NCI-H1436 treated with DMSO at 0.1 percent for 48 hours (cell line): ENCODE data around the gene CD300H.

Source experiments
- DNase-seq: peaks from one replicate; lab custom pipeline; 2025; lab: John Stamatoyannopoulos, UW

The CD300H gene

GRCh38 chr17:74567397-74567796 is at the start of gene CD300H:
Gene CD300H, minus strand, starts transcription at chr17:74567509.
- no peak for DNase-seq

GRCh38 chr17:74616696-74617095 is 49.4 kb upstream of the CD300H start:
- DNase-seq, result no peak

DNA sequence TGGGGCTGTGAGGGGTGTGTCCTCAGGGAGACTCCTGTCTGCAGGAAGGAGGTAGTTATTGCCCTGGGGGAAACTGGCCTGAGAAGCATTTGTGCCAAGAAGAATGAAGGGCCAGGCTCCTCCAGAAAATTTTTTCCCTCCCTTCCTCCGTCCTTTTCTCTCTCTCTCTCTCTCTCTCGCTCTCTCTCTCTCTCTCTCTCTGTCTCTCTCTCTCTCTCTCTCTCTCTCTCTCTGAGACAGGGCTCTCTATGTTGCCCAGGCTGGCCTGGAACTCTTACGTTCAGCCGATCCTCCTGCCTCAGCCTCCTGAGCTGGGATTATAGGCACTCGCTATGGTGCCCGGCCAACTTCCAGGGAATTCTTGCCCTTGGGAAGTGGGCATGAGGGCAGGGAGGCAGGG is 44.7 kb upstream of the CD300H start:
- DNase-seq, result no peak

DNA sequence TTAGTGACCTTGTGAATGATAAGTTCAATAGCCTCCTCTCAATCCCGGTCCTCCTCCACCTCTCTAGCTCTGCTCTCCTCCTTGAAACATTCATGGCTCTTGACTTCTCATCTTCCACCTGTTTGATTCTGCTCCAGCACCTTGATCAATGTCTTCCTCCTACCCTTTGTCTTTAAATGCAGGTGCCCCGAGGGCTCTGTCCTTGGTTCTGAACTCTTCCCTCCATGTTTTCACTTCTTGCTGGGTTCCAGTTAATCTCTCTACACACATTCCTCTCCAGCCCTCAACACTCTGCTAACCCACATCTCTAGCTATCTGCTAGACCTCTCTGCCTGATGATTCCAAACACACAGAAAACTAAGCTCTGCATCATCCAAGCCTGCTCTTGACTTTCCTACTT is 42.8 kb upstream of the CD300H start:
- no peak for DNase-seq

- DNase-seq, result no peak
These were observed 41.2 kb upstream of the CD300H start for GRCh38 chr17:74608511-74608910.

- no peak for DNase-seq
These were observed 39.9 kb upstream of the CD300H start for GRCh38 chr17:74607221-74607620.

DNA sequence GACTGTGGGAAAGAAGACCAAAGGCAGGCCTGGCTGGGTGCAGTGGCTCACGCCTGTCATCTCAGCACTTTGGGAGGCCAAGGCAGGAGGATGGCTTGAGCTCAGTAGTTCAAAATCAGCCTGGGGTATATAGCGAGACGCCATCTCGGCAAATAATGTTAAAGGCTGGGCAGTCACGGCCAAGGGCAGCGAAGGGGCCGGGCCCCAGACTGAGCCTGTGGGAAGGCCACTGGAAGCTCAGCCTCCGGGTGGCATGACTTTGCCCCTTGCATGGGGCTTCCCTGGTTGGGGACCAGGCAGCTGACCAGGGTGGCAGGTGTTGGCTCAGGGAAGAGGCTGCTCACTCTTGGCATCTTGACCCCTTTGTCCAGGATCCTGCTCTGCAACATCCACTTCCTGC is 38.7 kb upstream of the CD300H start:
- DNase-seq, result no peak

- DNase-seq, result no peak
These were observed 38.1 kb upstream of the CD300H start for GRCh38 chr17:74605361-74605760.

- DNase-seq, result no peak
These were observed 37.5 kb upstream of the CD300H start for GRCh38 chr17:74604761-74605160.

- DNase-seq, result no peak
These were observed 36.9 kb upstream of the CD300H start for GRCh38 chr17:74604200-74604599.

DNA sequence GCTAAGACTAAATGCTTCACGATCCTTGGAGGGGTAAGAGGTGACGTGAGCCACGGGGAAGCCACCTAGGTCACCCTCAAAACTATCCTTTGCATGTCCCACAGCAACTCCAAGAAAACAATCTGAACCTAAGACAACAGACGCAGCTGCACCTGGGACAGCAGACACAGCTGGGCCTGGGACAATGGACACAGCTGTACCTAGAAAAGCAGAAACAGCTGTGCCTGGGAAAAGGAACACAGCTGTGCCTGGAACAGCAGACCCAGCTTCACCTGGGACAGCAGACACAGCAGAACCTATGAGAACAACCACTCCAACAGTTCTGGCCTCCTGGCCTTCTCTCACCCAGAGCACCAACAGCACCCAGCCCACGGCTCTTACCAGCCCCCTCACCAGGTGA is 36.4 kb upstream of the CD300H start:
- DNase-seq, result no peak

DNA sequence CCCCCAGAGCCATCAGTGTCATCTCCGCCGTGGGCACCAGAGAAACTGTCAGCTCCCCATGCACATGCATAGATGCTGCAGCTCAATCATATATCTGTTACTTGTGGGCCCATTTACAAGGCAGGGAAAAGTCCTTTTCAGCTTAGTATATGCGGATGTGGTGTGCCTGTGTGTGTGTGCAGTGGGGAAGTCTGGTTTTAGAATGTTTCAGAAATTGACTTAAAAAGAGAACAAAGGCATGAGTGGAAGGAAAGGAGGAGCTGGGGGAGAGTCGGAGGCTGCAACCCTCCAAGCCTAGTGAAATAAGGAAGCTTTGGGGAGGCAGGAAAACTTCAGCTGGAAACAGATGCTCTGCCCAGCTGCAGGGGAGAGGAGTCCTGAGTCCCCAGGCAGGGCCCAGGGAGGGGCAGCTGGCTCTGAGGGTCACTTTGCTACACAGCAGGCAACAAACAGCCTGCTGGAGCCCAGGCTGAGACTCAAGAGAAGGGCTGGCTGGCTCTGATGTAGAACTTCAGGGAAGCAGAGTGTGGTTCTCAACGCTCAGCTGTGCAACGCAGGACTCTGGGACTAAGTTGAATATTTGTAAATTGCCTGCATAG is 35.8 kb upstream of the CD300H start:
- DNase-seq, result no peak

DNA sequence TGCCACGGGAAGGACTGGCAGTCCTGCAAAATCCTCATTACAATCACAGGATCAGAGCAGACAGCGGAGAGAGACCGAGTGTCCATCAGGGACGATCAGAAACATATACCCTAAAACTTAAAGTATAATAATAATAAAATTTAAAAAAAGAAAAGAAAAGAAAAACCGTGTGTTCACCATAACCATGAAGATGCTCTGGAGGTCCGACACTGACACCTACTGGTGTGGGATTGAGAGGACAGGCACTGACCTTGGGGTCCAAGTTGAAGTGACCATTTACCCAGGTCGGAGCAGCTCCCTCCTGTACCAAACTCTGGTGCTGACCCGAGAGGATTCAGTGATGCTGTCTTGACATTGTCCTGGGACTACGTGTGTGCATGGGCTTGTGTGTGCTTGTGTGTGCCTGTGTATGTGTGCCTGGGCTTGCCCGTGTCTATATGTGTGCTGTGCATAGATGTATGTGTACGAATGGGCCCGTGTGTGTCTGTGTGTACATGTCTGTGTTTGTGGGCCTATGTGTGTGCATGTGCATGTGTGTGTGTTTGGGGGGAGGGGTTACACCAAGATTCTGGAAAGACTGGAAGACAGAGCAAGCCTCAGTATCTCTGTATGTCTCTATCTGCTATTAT is 34.7 kb upstream of the CD300H start:
- DNase-seq, result no peak

GRCh38 chr17:74599448-74599939 is 32.2 kb upstream of the CD300H start:
- no peak for DNase-seq

- no peak for DNase-seq
These were observed 31.7 kb upstream of the CD300H start for GRCh38 chr17:74599023-74599399.

- DNase-seq, result no peak
These were observed 31.2 kb upstream of the CD300H start for GRCh38 chr17:74598346-74599022.

GRCh38 chr17:74597069-74597790 is 29.9 kb upstream of the CD300H start:
- no peak for DNase-seq

DNA sequence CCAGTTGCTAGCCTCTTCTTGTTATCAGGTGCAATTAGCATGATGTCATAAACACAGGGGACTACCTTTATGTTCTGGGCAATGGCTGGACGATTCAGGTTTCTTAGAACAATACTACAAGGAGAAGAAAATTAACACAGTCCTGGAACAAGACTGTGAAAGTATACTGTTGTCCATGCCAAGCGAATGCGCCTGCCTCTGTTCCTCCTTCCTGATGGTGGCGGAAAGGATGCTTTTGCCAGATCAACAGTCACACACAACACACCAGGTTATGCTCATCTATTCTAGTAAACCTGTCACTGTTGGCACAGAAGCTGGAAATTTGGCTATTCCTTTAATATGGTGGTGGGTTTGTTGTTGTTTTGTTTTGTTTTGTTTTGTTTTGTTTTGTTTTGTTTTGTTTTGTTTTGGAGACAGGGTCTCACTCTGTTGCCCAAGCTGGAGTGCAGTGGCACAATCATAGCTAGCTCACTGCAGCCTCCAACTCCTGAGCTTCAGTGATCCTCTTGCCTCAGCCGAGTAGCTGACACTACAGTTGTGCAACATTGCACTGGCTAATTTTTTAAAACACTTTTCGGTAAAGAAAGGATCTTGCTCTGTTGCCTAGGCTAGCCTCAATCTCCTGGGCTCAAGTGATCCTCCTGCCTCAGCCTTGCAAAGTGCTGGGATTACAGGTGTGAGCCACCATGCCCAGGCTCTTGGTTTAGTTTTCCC is 27.9 kb upstream of the CD300H start:
- no peak for DNase-seq

GRCh38 chr17:74592087-74592990 is 25.0 kb upstream of the CD300H start, which contains the start of gene CD300LD:
Gene CD300LD, minus strand, starts transcription at chr17:74592283. Its CDS starts 81 bp downstream, at chr17:74592202.
- DNase-seq, result no peak

- DNase-seq, result no peak
These were observed 24.2 kb upstream of the CD300H start for GRCh38 chr17:74591503-74591902.

DNA sequence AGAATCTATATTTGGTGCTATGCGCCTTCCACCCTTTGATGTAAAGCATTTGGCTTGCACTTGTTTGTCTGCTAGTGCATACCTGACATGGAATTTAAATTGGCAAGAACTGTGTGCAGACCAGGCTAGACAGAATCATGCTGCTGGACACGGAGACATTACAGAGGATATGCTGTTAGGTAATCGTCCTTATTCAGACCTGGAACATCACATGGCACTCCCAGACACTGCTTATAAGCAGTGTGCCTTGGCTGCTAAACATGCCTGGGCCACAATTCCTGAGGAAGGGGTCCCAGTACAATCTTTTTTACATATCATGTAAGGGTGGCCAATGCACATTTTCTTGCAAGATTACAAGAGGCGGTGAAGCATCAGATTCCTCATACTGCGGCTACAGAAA is 18.4 kb upstream of the CD300H start:
- DNase-seq, result no peak
